Stimulated activated CD8-positive, alpha-beta memory T cell treated with anti-CD3 and anti-CD28 coated beads, Interleukin-15, amount 100 ng/mL, for 4 hours (primary cell): ENCODE data around the gene CYTH1.
"Not testable (repeated sequence)": the region's sequence is repeated elsewhere in the genome, so short reads cannot be mapped to it uniquely, and the experiment has no call there.

Experiments used
- DNase-seq, 2 donors: peaks; one replicate each; pipeline ENCODE4 v3.0.0-alpha.2; 2020; ENCODE audit warnings: low read depth in 2 of 2

CYTH1 gene

DNA sequence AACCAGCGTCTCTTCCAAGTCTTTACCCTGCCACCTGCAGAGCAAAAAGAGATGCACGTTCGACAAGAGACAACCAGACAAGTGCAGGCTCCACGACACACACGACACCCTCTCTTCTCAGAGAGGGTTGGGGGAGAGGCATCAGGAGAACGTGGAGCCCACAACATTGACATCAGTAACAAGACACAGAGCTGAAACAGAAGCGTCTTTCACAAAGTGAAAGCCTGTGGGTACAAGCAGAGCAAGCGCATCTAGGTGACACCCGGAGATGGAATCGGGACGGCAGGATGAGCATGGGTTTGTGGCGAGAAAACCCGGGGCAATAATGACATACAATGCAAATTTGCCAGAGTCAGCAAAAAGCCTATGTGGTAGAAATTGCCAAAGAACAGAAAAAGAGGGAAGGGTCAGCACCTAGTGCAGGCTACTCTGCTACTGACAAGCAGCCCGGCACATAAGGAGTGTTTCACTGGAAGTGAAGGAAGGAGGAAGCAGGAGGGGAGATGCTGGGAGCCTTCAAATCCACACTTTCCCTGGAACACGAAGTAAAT is 89.5 kb downstream of the CYTH1 start:
- no peak for DNase-seq

DNA sequence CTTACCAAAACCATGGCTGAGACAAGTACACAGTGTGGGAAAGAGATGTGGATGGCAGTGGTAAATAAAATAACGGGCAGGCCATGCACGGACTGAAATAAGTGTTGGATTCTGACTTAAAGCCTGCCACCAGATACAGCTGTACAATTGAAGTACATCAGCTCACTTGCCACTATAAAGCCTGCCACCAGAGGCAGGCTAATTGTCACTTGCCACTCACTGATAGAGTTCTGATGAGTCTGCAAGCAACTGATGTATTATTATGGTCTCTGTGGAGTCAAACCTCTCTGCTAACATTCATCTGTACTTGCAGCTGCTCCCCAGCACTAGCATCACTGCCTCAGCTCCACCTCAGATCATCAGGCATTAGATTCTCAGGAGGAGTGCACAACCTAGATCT is 93.0 kb downstream of the CYTH1 start:
- DNase-seq: no peak

DNA sequence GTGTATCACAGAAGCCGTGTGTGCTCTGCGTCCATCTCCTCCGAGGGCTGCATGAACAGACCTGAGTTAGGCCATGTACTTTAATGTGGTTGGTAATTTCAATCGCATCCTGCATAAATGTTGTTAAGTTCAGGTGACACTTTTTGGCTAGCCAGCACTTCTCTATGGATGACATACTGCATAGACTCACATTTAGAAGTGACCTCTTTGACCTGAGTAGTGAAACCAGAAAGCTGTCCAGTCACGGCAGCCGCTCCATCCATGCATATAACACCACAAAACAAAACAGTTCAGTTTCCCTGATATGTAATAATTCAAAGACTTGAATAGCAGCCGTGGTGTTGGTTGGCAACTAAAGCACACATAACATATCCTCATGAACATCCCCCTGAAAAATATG is 94.1 kb downstream of the CYTH1 start:
- DNase-seq: no peak

DNA sequence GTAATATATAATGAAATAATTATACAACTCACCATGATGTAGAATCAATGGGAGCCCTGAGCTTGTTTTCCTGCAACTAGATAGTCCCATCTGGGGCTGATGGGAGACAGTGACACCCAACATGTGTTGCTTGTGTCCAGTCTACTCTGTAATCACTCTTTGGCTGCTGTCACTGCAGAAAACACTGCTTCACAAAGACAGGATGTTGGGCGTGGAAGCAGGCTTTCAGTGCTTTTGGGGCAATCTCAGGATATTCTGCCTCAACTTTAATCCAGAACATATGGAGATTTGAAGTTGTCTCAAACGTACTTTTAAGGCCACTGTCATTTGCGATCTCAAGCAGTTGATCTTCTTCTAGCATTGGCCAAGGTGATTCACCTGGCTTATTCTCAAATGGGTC is 94.9 kb downstream of the CYTH1 start:
- no peak for DNase-seq

DNA sequence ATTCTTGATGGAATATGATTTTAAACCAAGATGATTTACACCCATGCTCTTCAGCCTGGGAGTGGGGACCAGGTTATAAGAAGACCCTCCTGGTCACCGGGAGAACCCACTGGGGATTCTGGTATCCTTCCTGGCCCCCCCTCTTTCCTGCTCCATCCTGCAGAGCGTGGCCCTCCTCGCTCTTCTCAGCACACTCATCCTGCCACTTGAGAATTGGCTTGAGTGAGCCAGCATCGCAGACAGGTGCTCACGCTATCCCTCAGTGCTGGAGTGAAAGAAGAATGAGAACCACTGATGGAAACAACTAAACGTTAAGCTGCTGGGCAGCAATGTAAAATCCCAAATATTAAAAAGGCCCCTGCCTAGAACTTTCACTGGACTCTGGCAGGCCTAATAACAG is 98.0 kb downstream of the CYTH1 start:
- no peak for DNase-seq

DNA sequence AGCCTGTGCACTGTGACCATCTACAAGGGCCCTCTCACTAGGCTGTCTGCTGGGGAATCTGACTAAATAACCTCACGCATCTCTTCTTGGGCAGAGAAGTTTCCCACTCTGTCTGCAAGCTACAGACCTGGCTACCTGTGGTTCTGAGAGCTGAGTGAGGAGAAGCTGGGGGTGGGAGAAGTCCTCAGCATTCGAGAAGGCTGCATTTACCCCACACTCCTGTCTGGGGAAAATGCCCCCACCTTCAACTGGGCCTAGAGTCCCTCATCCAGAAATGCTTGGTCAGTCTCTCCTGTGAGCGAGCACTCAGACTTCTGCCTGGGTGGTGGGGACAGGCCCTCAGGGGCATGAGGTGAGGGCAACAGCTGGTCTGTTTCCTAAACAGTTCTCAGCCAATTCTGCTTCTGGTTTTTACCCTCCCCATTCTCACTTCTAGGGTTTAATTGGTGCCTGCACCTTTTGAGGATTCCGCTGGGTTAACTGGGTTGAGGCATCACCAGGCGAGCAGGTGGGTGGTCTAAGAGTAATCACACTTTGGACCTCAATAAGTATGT is 98.6 kb downstream of the CYTH1 start:
- DNase-seq: no peak

DNA sequence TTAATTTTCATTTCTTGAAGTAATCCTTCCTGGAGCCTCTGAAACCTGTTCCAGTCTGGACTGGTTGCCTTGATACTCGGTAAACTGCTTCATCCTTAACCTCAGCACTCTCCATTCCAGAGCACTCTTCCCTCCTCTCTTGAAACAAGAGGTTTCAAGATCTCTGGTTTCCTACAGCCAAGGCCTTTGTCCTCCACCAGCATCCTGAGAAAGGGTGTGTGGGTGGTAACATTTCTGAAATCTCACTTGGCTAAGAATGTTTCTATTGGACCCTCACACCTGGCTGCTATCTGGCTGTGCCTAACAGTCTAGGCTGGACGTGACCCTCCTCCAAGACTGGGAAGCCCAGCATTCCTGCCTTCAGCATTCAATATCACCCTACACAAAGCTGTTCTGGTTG is 99.7 kb downstream of the CYTH1 start:
- DNase-seq: no peak

DNA sequence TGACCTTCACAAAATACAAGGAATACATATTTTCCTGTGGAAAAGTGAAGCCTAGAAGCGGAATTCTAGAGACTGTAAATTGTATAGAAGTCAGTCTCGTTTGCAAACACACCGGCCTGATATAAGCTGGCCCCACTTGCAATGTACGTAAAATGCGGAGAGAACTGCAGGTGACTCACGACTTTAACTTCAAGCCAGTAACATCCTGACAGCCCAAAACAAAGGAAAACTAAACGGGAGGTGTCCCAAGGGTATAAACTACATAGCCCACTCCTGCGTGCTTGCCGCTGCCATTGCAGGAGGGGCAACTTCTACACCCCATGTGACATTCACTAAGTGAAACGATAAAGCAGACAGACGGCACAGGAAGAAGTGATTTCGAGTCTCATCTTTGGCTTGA is 101.6 kb downstream of the CYTH1 start:
- no peak for DNase-seq

DNA sequence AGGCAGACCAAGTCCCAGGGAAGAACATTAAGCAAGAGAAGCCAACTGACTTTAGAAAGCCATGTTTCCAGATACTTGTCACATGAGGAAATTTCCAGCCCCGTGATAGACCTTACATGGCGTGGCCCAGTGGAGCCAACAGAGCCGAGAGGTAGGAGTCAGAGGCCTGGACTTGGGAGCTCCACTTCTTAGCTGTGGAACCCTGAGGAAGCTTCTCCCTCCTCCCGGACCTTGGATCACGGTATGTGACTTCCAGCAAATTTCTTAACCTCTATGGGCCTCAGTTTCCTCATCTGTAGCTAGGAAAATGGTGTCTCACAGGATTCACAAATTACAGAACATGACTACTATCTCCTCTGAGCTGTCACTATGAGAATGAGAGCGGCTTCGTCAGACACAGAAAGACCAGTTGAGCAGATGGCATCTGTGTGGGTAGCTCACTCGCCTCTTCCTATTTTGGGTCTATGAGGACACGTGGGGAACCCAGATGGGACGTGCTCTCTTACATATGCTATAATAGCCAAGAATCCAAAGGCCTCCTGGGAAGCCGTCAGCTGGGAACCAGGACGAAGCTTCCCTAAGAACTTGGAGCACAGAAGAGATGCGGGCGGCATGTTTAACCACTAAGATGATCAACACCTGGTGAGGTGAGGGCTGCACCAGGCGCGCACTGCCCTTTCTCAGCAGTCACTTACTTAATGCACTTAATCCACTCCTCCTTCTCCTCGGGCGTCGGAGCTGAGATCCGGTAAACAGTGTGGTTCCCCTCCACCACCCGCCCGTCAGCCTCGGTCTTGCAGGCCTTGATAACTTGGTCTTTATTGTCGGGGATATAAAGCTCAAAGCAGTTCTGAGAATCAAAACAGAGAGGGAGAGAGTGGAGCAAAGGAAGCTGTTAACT is 102.3 kb downstream of the CYTH1 start:
- DNase-seq: no peak

DNA sequence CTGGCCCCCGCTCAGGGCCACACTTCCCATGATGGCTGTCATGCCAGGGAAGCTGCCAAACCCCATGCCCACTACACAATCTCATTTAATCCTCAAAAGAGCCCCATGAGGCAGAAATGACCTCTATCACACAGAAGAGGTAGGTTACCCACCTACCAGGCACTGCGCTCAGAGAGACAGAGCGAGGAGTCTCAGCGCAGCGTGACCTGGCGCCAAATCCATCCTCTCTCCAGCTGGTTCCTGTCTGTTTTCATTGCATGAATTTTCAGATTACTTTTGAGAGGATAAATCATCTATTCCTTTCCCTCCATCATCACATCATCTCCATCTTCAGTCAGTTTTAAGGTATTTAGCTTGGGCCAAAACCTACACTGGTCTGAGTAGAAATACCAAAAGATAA is 103.4 kb downstream of the CYTH1 start:
- DNase-seq: no peak

DNA sequence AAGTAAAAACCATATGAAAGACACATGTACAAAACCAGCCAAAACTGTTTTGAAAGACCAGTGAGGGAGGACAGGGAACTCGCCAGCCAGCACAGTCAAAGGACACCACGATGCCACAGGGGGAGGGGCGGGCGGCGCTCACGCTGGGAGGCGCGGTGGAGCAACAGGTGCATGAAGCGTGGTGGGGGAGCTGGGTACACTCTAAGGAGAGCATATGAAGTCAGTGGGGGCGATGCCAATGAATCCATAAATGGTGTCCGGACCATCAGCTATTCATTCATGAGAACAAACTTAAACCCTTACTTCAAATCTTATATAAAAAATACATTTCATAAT is 103.9 kb downstream of the CYTH1 start:
- no peak for DNase-seq

DNA sequence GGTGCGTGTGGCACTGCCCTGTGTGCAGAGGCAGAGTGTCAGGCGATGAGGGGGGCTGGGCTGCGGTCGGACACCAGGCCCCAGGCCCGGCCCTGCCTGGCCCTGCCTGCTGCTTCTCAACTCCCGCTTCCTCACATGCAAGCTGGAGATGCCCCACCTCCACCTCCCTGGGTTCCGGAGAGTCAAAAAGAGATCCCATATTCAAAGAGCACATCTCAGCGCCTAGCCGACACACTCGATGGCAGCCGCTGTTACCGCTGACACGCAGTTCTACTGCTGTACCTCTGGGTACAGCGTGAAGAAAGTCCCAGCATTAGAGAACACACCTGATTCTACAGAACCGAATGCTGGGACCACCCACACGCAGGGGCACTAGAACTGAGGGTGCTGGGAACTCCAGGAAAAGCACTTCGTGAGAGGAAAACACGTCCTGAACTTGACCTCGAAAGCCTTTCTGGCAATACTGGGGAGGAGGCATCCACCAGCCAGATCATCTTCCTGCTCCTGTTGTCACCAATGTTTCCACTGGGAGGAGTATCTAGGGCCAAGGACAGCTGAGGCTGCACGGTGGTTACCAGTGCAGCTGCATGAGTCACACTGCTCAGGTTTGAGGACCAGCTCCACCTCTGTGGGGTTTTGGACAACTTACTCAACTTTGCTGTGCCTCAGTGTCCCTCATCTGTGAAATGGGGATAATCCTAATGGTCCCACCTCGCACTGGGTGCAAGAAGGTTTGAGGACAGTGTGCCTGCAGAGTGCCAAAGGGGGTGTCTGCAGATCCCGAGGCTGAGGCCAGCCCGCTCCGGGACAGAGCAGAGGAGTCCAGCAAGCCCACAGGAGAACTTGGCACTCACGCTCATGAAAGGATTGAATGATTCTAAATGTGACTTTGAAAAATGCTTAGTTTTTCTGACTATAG is 104.5 kb downstream of the CYTH1 start:
- DNase-seq: no peak

DNA sequence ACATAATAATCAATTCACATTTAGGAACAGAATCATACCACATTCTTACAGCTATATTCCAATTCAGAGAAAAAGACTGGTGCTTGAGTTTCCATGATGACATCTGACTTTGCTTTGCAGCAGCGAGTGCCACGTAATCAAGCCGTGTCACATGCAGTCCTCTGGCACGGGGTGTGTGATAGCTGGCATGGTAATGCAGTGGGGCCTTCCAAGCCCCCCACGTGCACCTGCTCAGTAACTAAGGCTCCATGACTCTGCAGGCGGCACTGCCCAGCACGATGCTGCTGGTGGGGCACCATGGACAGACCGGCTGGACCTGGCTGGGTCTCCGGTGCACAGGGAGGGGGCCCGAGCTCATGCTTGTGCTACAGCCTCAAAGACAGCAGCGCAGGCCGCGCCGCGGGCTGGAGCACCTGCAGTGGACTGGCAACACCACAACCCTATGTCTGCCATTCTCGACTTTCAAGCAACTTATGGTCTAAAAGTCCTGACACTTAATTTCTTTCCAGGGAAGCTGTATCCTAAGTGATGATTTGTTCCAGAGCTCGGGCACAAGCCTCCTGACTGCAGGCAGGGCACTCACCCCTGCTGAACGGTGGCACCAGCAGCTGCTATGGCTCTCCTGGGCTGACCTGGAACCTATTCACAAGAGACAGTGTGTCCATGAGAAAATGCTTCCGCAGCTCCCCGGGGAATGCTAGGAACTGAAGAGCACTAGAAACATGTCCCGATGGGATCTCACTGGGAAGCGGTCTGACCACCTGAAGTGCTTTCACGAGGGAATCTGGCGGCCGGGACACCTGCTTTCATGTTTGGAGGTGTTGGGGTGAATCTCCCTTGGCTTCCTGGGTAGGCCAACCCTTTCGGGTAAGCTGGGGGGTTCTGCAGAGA is 105.4 kb downstream of the CYTH1 start:
- no peak for DNase-seq

DNA sequence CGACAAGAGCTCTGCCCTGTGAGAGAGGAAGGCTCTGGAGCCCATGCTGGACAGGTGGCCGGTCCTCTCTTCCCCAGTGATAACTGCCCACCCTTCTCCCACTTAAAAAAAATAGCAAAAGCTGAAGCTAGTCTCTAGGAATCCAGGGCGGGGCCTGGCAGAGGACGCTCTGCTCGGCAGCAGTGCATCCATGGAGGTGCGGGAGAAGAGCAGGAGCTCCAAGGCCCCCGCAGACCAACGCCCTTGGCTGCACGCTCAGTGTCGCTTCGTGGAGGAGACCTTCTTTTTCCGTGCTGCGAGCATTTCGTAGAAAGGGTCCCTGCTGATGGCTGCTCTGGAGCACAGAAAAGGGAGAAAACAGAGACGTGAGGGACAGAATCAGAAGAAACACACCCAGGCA is 106.2 kb downstream of the CYTH1 start:
- DNase-seq: no peak

DNA sequence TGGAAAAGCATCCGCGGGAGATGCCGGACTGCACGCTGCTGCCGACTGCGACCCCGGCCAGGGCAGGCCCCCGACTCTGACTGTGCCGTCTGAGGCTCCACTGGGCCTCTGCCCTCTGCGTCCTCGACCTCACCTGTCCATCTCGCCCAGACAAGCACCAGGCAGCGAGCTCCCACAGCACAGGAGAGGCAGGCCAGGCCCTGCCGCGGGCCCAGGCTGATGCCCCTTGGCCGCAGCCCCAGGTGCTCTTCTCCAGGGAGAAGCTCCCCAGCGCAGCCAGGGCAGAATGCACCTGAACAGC is 106.8 kb downstream of the CYTH1 start:
- DNase-seq: no peak

DNA sequence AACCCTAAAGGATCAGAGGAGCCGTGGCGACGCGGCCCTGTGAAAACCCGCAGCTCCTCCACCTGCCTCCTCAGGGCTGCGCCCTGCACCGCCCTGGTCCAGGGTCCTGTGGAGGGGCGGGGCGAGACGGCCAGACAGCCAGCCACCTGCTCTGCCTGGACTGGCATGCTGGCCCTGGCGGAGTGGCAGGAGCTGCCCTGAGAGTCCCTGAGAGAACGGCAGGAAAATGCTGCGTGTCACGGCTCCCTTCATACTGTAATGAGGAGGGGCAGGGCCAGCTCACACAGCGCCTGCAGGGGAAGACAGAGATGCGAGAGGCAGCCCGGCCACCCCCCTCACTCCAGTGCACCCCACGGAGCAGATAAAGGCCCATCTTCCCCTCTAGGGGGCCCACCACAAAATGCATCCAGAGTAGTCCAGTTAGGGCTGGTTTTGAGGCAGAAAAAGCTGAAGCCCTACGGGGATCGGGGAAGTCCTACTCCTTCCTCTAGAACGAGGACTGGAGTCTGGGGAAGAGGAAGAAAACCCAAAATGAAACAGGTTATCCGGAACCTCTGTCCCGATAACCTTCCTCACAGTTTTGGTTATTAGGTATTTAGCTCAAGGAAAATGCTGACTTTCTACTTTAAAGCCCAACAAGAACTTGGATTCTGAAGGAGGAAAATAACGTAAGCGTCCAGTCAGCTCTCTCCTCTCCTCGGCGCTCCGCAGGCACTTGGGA is 107.3 kb downstream of the CYTH1 start:
- no peak for DNase-seq

DNA sequence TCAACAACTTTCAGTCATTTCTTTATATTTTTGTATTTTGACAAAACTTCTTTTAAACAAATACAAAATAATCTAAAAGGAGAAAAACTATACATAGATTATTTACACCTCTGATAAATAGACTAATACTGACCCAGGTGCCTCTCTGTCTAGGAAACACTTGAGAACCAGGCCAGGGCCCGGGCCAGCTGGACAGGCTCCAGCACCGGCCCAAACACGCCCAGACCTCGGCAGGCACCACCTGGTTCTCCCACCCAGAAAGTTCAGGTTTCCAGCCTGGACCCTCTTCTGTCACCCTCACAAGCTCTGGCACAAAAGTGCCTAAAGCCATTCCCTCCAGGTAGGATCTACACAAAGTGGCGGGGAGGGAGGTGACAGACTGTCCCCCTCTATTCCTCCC is 107.9 kb downstream of the CYTH1 start:
- DNase-seq: no peak

DNA sequence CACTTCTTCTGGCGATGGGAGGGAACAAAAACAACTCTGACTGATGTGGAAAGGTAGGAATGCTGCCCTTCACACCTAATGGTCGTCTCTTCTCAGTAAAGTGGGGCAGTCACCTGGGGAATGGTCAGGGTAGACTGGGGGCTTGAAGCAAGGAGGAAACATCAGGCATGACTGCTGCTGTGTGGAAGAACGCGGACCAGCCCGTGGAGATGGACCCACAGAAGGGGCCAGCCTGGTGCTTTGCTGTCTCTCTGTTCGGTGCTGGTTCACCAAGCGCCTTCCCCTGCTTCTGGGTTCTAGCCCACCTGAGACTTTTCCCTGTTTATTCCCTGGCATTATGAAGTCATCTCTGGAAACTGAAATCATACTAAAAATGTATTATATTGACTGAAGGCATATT is 108.7 kb downstream of the CYTH1 start:
- DNase-seq: no peak

DNA sequence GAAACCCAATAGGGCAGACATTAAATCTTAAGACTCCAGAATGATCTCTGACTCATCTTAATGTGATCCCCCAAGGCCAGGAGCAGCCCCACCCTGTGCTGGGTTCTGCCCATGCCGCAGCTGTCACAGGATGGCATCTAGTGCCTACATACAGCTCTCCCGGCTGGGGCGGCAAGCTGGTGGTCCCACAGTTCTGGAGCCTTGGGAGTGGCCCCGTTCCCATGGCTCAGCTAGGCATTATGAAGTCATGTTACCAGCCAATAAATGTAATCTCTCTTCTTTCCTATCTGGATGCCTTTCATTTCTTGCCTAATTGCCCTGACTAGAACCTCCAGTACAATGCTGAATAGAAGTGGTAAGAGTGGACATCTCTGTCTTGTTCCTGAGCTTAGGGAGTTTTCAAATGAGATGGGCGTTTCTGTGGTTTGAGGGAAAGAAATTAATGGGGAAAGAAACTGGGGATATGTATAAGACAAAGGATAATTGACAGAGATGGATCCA is 109.2 kb downstream of the CYTH1 start:
- no peak for DNase-seq

DNA sequence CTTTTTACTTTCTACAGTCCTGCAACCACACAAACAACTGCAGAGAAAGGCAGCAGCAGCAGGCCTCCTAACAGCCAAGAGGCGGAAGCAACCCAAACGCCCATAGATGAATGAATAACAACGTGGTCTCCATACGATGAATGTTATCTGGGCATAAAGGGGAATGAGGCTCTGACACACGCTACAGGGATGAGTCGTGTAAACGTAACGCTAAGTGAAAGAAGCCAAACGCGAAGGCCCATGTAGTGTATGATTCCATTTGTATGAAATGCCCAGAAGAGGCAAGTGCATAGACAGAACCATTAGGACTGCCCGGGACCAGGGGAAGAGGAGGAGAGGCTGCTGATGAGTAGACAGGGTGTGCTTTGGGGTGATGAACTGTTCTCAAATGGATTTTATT is 110.1 kb downstream of the CYTH1 start:
- DNase-seq: no peak

DNA sequence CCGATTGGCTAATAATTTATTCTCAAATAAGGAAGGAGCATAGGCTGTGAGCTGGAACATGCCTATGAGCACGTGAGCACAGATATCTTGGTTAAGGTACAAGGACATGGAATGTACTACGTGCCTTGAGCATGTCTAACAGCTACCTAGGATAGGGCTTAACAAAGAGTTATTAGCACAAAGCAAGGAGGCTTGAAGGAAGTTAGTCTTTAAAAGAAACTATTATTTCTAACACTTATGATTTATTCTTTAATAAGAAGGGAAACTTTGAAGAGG is 110.4 kb downstream of the CYTH1 start:
- DNase-seq: not testable (repeated sequence)
